ENCODE results near the gene POR.

- no peak for TF ChIP-seq CTCF (IDR thresholded peaks at IDR 0.05; ENCODE audit: low read length)
- no peak for TF ChIP-seq EZH2phosphoT487 (IDR thresholded peaks at IDR 0.05; ENCODE audit: low read length)
Observed at GRCh38 chr7:75872073-75872782, 42.7 kb upstream of the POR start.
